DND-41 (cell line): ENCODE measurements around the gene GID8.

Experiments used
- EZH2 ChIP-seq: IDR thresholded peaks from 3 replicates; pipeline ENCODE4 v1.6.1; 2012; ENCODE audit warnings: borderline replicate concordance, low read depth, mild to moderate bottlenecking, moderate library complexity, low read length, inconsistent platforms; ENCODE audit not compliant: severe bottlenecking
- TF ChIP-seq, protein P1 (sequence below): IDR thresholded peaks from 2 replicates; pipeline ENCODE4 v1.5.1; 2012; ENCODE audit warnings: borderline replicate concordance, low read length, moderate library complexity, mild to moderate bottlenecking; ENCODE audit not compliant: poor library complexity, severe bottlenecking; ENCODE audit errors: extremely low read depth

GRCh38 chr20:62906209-62906608, 31.7 kb upstream of the GID8 start:
- TF ChIP-seq, protein P1, sequence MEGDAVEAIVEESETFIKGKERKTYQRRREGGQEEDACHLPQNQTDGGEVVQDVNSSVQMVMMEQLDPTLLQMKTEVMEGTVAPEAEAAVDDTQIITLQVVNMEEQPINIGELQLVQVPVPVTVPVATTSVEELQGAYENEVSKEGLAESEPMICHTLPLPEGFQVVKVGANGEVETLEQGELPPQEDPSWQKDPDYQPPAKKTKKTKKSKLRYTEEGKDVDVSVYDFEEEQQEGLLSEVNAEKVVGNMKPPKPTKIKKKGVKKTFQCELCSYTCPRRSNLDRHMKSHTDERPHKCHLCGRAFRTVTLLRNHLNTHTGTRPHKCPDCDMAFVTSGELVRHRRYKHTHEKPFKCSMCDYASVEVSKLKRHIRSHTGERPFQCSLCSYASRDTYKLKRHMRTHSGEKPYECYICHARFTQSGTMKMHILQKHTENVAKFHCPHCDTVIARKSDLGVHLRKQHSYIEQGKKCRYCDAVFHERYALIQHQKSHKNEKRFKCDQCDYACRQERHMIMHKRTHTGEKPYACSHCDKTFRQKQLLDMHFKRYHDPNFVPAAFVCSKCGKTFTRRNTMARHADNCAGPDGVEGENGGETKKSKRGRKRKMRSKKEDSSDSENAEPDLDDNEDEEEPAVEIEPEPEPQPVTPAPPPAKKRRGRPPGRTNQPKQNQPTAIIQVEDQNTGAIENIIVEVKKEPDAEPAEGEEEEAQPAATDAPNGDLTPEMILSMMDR, result no peak
- no peak for TF ChIP-seq EZH2
